HCT116 (cell line): ENCODE data around the gene CAV1.

Source experiments
- ATF3 ChIP-seq: IDR thresholded peaks from 2 replicates; pipeline ENCODE4 v1.6.1; 2012
- CBX3 ChIP-seq: IDR thresholded peaks from 2 replicates; pipeline ENCODE4 v1.6.1; 2012; ENCODE audit warnings: low read depth
- CEBPB ChIP-seq: IDR thresholded peaks from 2 replicates; pipeline ENCODE4 v1.6.1; 2012; ENCODE audit warnings: low read depth
- CTCF ChIP-seq, 3 experiments: fragments of 200-600 bp in 1 of 3; sonication (generic) in 1 of 3; IDR thresholded peaks in 2 of 3; conservative IDR thresholded peaks in 1 of 3; 2 replicates each; pipeline ENCODE4 v1.5.1; 2012 to 2017; ENCODE audit warnings: low read depth in 2 of 3, low read length in 2 of 3, antibody characterized with exemption in 1 of 3, borderline replicate concordance in 1 of 3, control low read depth in 1 of 3, mild to moderate bottlenecking in 1 of 3, mixed read lengths in 1 of 3, mixed run types in 1 of 3, moderate library complexity in 1 of 3; ENCODE audit not compliant: insufficient read depth in 1 of 3
- EGR1 ChIP-seq: IDR thresholded peaks from 2 replicates; pipeline ENCODE4 v1.6.1; 2012; ENCODE audit warnings: low read depth
- EZH2 ChIP-seq: fragments of 200-600 bp; sonication (generic); IDR thresholded peaks from 2 replicates; pipeline ENCODE4 v1.6.1; 2017; ENCODE audit warnings: antibody characterized with exemption, mixed run types
- POLR2A ChIP-seq: IDR thresholded peaks from 2 replicates; pipeline ENCODE4 v1.7.0; 2011; ENCODE audit warnings: borderline replicate concordance; ENCODE audit not compliant: insufficient read depth, insufficient read length; ENCODE audit errors: extremely low read depth
- POLR2AphosphoS5 ChIP-seq: IDR thresholded peaks from 2 replicates; pipeline ENCODE4 v1.6.1; 2011; ENCODE audit warnings: mild to moderate bottlenecking, low read depth, low read length, moderate library complexity
- REST ChIP-seq: IDR thresholded peaks from 2 replicates; pipeline ENCODE4 v1.6.1; 2012; ENCODE audit warnings: low read depth
- YY1 ChIP-seq: IDR thresholded peaks from 2 replicates; pipeline ENCODE4 v1.6.1; 2011; ENCODE audit warnings: low read length, low read depth, moderate library complexity, mild to moderate bottlenecking; ENCODE audit not compliant: insufficient replicate concordance; ENCODE audit errors: extremely low read depth
- ZNF274 ChIP-seq: fragments of 200-500 bp; sonication (Bioruptor generic); IDR thresholded peaks from 2 replicates; pipeline ENCODE4 v1.6.1; 2014; ENCODE audit warnings: mild to moderate bottlenecking, low read depth, low read length, inconsistent platforms

GRCh38 chr7:116516324-116516723 lies 8.5 kb upstream of the CAV1 start:
- TF ChIP-seq CTCF (IDR thresholded peaks at IDR 0.05 in 2 of 3, conservative IDR thresholded peaks at IDR 0.05 in 1 of 3; ENCODE audit: borderline replicate concordance in 1 of 3, insufficient read depth in 1 of 3, low read depth in 2 of 3, low read length in 2 of 3) (no peak), POLR2AphosphoS5 (no peak), POLR2A (no peak), EGR1 (no peak), REST (no peak), CBX3 (no peak), ATF3 (no peak), EZH2 (no peak), ZNF274 (no peak), YY1 (no peak), CEBPB (no peak)
